GM21526 (cell line): ENCODE results near the gene SMYD3.

ENCODE experiments used
- ATAC-seq: cut with Tn5 transposase; IDR thresholded peaks from one replicate; pipeline ENCODE4 v1.9.1; 2021; ENCODE audit warnings: moderate library complexity; ENCODE audit not compliant: unreplicated experiment, low FRiP score

Gene SMYD3

DNA sequence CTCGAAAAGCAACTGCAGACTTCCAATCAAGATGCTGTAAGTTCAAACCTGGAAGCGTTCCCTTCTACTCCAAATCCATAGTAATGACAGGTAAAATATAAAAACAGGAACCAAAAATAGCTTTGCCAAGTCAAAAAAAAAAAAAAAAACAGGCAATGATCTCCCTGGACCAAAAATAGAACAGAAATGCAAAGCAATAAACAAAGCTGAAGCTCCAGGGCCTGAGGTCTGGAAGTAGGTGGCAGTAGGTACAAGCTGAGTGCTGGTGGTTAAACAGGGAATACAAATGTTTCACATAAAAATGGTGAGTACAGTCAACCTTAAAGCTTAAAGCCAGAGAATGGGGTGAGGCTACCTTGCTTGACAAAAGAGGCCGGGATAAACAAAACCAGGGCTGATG is 610.8 kb downstream of the SMYD3 start:
- no peak for ATAC-seq

DNA sequence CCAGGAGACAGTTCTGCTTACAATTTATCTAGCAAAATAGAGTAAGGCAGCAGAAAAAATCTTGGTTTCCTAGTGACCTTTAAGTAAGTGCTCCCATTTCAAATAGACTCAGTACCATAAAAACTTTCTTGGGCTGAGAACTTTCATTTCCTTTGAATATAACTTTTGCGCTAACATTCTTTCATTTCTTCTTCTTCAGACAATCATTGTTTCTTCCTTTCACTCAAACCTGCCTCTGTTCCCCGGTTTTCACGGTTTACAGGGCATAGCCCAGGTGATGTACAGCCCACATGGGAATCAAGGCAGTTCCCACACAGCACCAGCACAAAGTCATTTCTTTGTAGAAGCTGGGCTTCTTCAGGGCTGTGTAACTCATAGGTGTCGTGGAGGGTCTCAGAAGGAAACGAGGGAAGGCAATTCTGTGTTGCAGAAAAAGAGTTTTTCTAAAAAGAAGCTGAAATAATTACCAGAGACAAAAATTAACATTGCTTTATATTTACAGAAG is 611.6 kb downstream of the SMYD3 start:
- no peak for ATAC-seq

DNA sequence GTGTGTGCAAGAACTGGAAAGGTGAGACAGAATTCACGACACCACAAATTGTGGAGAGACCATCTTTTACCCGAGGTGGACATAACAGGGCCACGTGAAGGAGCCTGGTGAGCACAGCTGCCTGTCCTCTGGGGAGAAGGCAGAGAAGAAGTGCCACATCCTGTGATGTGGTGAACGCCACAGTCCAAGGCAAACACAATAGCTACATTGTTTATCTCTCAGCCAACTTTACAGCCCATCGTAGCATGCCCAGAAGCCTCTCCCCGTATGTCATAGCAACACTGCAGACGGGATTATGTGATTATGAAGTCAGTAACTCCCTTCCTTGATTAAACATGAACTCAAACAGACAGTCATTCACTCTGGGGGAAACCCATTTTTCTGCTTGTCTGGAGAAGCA is 612.2 kb downstream of the SMYD3 start:
- ATAC-seq: no peak

DNA sequence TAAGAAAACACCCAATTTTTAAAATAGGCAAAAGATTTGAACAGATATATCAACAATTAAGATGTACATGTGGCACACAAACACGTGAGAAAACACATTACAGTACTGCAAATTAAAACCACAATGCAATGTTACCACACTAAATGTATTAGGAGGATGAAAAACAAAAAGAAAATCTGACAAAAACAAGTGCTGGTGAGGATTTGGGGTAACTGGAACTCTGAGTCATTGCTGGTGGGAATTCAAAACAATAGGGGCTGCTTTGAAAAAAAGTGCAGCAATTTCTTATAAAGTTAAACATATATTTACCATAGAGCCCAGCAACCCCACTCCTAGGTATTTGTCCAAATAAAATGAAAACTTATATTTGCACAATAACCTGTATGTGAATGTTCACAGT is 614.1 kb downstream of the SMYD3 start:
- no peak for ATAC-seq

DNA sequence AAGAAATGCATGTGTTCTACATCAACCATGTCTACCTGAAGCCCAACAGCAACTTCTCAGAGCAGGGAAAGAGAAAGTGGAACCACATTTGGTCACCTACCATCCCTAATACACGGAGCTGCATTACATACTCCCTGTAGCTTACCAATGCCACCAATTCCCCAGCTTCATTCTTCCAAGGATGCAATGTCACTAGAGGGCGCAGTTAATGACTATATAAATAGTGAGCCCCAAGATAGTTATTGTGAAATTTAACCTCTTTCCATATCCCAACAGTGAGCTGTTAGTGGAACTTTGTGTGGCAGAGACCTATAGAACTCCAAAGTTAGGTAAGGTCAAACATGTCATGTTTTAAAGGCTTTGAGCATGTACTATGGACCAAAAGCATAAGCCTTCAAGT is 618.3 kb downstream of the SMYD3 start:
- no peak for ATAC-seq

DNA sequence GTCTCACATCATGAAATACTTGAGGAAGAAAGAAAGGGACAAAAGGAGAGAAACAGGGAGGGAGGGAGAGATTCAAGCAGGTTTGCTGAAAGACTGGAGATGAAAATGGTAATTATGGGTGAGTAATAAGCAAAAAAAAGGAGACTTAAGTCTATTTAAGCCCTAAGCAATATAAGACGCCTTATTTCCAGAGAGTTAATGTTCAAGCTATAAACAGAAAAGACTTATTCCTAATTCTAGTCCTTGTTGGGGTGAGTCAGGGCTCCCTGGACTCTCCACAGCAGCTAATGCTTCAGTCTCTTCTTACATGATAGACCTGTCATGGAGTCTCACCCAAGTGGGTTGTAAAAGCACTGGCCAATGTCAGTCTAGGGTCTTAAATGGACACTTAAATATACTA is 619.2 kb downstream of the SMYD3 start:
- ATAC-seq: no peak

DNA sequence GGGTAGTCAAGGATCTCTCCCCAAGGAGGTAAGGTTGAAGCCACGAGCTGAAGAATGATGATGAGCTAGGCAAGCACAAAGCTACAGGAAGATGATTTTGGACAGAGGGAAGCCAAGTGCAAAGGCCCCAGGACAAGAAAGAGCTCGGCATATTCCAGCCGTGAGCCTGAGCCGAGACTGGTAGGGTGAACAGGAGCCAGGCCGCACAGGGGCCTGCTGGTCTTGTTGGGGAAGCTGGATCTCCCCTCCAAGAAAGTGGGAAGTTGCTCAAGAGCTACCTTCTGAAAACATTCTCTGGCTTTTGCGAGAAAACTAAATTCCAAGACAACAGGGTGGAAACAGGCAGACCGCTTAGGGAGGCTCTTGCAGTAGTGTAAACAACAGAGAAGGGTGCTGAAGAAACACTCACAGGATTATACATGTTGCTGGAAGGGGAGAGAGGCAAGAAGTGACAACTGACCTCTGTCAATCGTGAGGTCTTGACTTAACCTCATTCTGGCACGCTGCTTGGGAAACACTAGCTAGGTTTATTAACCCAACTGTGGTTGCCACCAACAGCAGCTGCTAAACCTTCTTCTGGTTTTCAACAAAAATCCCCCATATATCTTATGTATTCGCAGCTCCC is 625.2 kb downstream of the SMYD3 start:
- no peak for ATAC-seq

DNA sequence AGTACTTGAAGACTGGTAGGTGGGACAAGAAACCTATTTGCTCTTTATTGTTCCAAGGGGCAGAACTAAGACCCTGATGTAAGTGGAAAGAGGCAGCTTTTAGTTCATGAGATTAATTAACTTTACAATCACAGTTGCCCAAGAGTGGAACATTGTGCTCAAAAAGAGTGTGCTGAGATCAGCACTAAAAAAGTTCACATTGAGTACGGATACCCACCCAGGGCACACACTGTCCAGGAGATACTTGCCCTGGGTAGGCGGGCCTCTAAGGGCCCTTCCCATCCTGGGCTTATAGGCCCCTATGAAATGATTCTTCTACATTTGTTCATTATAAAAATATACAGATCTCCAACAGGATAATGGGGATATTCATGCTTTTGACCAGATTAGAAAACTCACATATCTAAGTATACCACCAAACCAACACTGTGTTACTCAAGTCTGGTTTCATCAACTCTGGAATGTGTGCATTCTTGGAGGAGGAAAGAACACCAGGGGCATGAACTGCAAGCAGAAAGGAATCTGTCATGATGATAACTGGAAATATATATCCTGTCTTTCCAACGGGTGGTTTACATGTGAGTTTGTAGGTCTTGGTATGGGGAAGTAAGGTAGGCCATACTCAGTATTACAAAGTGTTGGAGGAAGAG is 626.2 kb downstream of the SMYD3 start:
- ATAC-seq: no peak

DNA sequence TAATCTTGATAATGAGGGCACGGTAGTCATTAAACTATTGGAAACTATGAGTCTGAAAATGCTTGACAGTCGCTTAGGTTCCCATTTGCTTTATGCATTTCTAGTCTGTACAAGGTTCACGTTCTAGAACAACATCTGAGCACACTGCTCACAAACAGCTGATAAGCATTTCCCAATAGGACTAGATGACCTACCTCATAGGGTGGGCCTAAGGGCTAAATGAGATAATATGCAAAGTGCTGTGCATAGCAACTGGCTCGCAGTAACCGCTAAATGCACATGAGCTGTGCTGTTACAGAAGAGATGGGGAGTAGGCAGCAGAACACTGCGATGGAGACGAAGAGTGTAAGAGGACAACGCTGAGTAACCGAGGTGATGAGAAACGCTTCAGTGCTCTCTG is 628.0 kb downstream of the SMYD3 start:
- ATAC-seq: no peak

DNA sequence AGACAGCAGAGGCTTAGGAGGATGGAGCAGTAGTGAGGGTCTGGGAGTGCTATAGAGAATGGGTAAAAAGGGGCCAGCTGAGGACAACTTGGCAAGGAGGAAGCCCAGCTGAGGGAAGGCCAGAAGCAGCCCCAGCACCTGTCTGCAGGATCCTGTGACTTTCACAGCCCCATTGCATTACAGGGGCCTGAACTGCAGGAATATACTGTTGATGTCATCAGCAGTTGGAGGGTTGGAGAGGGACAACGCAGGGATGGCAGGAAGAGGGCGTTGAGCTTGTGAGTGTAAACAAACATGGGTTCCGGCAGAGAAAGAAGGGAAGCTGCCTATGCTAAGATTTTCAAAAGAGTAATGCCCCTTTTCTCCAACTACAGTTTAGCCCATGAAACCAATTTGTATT is 628.5 kb downstream of the SMYD3 start:
- no peak for ATAC-seq

DNA sequence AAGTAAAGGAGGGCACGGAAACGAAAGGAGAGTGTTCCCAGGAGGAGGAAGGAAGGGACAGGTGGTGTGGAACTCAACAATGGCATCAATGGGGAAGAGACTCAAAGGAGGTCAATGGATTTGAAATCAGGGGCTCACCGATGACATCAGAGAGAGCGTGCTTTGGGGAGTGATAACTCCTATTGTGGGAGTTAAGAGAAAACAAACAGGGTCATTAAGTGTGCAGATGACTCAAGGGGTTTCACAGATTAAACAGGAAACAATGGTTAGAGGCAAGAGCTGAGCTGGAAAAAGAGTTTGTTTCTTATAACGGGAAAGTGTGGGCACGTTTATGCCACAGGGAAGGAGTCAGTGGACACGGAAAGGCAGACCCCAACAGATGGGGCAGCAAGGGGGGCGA is 629.1 kb downstream of the SMYD3 start:
- ATAC-seq: no peak

DNA sequence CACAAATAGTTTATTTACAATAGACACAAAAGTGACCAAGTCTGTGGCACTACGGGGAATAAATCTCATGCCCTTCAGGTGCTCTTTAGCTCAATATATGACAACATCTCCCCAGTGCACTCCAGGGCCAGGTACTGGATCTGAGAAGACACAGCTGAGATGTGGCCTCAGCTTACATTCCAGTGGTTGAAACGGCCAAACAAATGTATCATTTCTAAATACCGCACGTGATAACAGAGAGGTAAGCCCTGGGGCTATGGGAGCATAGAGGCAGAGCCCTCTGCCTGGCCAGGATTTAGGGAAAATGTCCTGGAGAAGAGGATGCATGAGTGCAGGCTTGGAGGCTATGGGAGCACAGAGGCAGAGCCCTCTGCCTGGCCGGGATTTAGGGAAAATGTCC is 630.5 kb downstream of the SMYD3 start:
- ATAC-seq: no peak

DNA sequence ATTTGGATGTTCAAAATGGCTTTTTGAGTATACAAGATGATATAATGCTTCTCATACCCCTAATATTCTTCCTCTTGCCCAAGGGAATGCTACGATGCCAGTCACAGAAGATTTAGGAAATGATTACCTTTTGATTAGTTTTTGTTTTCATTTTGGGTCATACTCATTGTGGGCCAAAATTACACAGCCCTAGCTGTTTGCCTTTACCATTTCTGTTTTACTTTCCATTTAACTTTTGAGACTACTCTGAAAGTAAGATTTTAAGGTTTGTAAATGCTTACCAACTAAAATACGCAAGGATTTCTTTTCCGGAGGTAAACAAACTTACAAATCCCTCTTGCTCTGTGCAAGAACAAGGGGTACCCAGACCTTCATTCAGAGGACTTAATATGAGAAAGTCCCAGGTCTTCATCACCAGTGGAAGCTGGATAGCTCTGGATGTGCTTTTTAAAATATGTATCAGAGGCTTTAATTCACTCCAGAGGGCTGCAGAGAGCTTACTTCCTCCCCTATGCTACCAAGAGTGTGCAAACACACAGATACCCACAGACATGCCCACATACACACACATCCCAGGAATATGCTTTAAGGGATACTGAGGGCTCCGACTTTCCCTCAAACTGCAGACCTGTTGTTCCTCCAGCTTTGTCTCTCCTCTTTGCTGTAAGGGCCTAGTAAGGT is 631.4 kb downstream of the SMYD3 start:
- ATAC-seq: no peak

DNA sequence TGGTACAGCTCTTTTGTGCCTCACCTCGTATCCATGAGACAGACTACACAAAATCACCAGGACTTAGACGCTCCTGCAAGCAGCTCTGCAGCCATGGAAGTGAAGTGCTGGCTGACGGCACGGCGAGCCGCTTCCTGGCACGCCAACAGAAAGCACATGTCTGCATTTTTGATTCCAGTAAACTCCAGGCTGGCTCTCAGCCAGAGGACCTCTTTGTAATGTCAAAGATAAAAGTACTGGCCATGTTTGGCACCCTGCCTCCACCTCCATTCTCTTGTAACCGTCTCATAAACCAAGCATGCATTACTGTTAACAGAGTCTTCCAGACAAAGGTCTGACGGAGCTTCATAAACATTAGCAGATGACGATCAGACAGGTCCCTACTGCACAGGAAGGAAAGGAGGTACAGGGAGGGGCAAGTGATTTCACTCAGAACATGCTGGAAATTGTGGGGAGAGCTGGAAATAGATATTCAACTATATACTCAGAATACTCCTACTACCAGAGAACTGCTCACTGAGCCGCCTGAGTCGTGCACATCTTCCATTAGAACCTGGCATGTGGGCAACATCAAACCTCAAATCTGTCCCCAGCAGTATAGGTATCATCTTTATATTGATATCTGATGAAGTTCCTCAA is 632.0 kb downstream of the SMYD3 start:
- ATAC-seq: no peak

DNA sequence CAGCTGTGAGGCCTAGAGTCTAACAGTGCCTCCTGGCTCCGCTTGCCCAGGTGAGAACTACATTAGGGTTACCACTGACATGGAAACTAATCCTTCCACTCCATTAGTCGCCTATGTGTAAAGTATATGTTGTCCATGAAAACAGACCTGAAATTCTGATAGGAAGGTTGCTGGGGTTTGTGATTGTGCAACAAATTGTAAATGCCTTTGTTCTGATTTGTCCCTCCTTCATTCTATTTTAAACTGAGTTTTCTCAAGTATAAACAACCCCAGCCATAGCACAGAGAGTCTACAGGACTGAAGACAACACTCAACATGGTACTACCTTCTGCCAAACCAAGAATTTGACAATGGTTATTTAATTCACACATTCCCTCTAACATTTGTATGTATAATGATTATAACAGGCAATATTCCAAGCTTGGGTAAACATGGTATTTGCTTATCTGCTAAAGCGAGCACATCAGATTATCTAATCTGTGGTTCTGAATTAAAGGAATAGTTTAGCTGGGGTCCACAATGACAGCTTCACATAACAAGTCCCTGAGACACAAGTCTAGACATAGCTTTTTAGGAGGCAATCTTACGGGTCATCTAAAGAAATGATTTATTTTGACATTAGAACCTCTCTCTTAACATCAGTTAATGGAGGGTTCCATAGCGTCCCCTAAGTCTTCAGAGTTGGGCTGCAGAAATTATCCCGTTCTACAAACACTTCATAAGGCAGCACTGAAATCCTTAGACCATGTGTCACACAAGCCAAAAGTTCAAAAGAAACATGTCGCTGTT is 633.0 kb downstream of the SMYD3 start:
- no peak for ATAC-seq

DNA sequence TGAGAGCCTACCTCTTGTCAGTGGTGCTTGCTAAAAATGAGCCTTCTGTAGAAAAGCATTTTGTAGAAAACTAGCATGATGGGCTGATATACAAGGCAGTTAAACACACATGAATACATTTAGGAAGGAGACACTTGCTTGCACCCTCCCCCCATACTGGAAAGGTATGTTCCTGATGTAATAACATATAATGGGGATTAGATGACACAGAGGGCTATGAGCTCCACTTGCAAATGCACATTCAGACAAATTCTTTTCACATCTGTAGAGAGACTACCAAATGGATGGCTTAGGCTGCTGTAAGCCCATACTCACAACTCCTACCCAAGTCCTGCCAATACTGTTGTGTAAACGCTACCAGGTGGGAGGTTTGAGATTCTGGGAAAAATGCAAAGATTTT is 634.0 kb downstream of the SMYD3 start:
- ATAC-seq: no peak

DNA sequence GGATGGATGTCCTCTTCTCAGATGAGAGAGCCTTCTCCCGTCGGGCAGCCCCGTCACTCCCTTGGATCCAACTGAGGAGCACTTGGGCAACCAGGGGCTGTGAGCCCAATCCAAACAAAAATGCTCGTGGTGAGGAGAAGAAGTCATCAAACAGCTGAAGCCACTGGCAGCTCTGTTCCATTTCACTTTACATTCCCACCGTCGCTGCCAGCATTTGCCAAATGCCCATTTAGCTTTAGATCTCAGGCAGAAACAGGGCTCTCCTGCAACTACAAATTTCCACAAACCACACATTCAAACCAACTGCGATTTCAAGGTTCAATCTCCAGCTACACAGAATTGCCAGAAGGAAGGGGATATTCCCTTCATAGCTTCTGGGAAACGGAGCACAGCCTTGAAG is 634.6 kb downstream of the SMYD3 start:
- ATAC-seq: no peak

DNA sequence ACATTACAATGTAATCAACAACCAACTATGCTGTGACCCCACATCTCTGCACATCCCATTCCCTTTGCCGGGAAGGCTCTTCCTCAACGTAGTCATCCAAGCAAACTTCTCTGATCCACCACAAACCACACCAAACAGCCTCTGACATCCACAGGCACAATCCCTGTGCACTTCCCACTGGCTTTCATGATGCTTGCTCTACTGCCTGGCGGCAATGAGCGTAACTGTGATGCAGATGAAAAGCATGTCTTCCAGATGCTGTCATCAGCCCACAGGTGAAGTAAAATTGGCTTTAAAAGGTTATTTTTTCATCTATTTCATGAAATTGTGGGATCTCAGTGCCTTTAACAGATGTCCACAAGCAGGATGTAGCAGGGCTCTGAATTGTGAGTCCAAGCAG is 635.2 kb downstream of the SMYD3 start:
- no peak for ATAC-seq

DNA sequence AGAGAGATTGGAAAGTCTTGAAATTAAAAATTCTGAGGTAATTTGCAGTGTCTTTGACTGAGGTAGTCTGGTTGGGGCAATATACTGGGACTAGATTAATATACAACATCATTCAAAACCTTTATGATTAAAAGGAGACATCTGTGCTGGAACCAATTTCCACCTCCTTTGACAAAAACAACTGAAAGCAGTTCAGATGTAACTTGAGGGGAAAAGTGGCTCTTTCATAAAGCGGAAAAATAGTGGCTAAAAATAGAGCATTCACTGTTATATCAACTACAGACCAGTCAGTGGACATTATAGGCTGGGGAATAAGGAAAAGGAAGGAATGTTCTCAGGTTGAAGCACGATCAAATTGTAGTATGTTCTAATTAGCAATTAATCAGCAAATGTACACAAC is 635.9 kb downstream of the SMYD3 start:
- no peak for ATAC-seq

DNA sequence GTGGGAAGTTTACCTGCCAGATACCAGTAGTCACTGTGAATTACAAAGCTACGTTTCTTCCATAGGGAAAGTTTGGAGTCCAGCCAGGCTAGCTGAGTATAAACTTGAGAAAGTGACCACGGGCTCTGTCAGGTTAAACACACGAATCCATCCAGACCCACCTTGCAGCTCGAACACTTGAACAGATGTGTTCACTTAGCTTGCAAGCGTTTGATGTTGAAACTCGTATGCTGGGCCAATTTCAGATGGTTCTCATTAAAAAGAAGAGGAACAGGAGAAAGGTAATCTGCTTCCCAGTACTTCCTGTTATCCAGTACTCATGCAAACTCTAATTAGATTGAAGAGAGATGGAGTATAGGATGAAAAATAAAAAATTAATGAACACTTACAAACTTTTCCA is 636.4 kb downstream of the SMYD3 start:
- ATAC-seq: no peak

DNA sequence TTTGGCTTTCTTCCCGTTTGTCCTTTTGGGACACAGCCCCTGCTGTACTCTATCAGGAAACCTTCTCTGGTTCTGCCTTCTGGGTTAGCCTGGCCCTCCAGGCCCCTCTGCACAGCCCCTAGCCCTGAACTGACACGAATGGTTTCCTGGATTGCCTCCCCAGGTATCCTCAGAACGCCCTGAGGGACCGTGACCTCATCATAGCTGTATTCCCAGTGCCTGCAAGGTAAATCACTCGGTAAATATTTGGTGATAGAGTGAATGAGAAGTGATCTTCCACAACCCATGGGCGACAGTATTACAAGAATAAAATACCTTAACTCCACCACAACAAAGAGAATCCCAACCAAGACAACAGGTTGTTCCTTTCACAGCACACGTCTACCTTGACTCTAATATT is 637.2 kb downstream of the SMYD3 start:
- ATAC-seq: no peak
